ENCODE data around the gene NFIC. TPM values are rescaled to one million over a fixed set of nuclear protein-coding genes. Genes with fewer than 3 reads are reported as not detected.
"Not testable (repeated sequence)": the region's sequence is repeated elsewhere in the genome, so short reads cannot be mapped to it uniquely, and the experiment has no call there.

Gene NFIC
- polyA plus RNA-seq, 3 donors, result 16.2 to 20.4 (median 19.4) TPM

GRCh38 chr19:3504735-3505134 is 138.4 kb downstream of the NFIC start:
- DNase-seq (ENCODE audit: low read depth in 3 of 3, low spot score in 2 of 3), result no peak

- DNase-seq (ENCODE audit: low read depth in 3 of 3, low spot score in 2 of 3), result peak; percentile 92 to 97 (median 93)
Observed at GRCh38 chr19:3505598-3506383, 139.4 kb downstream of the NFIC start, which contains the start of gene FZR1. Gene FZR1 (plus strand): TSS chr19:3506311. CDS start chr19:3522990, 16,679 bp downstream.

GRCh38 chr19:3506384-3507340 is 140.3 kb downstream of the NFIC start:
- no peak for DNase-seq (ENCODE audit: low read depth in 3 of 3, low spot score in 2 of 3)

GRCh38 chr19:3507371-3508120 is 141.2 kb downstream of the NFIC start:
- DNase-seq (ENCODE audit: low read depth in 3 of 3, low spot score in 2 of 3), result no peak

GRCh38 chr19:3508121-3508661 is 141.8 kb downstream of the NFIC start:
- DNase-seq (ENCODE audit: low read depth in 3 of 3, low spot score in 2 of 3), result not testable (repeated sequence)

GRCh38 chr19:3508771-3509535 is 142.6 kb downstream of the NFIC start:
- DNase-seq (ENCODE audit: low read depth in 3 of 3, low spot score in 2 of 3), result no peak

GRCh38 chr19:3509566-3509989 is 143.2 kb downstream of the NFIC start:
- no peak for DNase-seq (ENCODE audit: low read depth in 3 of 3, low spot score in 2 of 3)

- DNase-seq (ENCODE audit: low read depth in 3 of 3, low spot score in 2 of 3), result no peak
Observed at GRCh38 chr19:3510727-3511126, 144.3 kb downstream of the NFIC start.

GRCh38 chr19:3511506-3512251 is 145.3 kb downstream of the NFIC start:
- no peak for DNase-seq (ENCODE audit: low read depth in 3 of 3, low spot score in 2 of 3)

- DNase-seq (ENCODE audit: low read depth in 3 of 3, low spot score in 2 of 3), result no peak
Observed at GRCh38 chr19:3512562-3513228, 146.3 kb downstream of the NFIC start.

- no peak for DNase-seq (ENCODE audit: low read depth in 3 of 3, low spot score in 2 of 3)
Observed at GRCh38 chr19:3513229-3514140, 147.1 kb downstream of the NFIC start.

GRCh38 chr19:3514930-3515329 is 148.5 kb downstream of the NFIC start:
- no peak for DNase-seq (ENCODE audit: low read depth in 3 of 3, low spot score in 2 of 3)

- no peak for DNase-seq (ENCODE audit: low read depth in 3 of 3, low spot score in 2 of 3)
Observed at GRCh38 chr19:3515891-3516422, 149.6 kb downstream of the NFIC start.

- DNase-seq (ENCODE audit: low read depth in 3 of 3, low spot score in 2 of 3), result no peak
Observed at GRCh38 chr19:3516675-3517207, 150.4 kb downstream of the NFIC start.

- no peak for DNase-seq (ENCODE audit: low read depth in 3 of 3, low spot score in 2 of 3)
Observed at GRCh38 chr19:3517638-3518037, 151.3 kb downstream of the NFIC start.

- no peak for DNase-seq (ENCODE audit: low read depth in 3 of 3, low spot score in 2 of 3)
Observed at GRCh38 chr19:3518255-3518654, 151.9 kb downstream of the NFIC start.

GRCh38 chr19:3518659-3519058 is 152.3 kb downstream of the NFIC start:
- DNase-seq (ENCODE audit: low read depth in 3 of 3, low spot score in 2 of 3), result no peak
